CD14-positive monocyte (primary cell): Measurements from ENCODE around the gene SHC2. TPM values are rescaled to one million over a fixed set of nuclear protein-coding genes. Genes with fewer than 3 reads are reported as not detected.

ENCODE experiments used
- DNase-seq, 3 donors: peaks; one replicate each; pipeline ENCODE4 v3.0.0-alpha.2; 2011 to 2022
- H2AFZ ChIP-seq: 2 replicates; pipeline ENCODE4 v1.6.0; 2012; ENCODE audit warnings: mild to moderate bottlenecking, low read depth, low read length, inconsistent platforms; ENCODE audit not compliant: insufficient read depth, poor library complexity, severe bottlenecking
- H3K27ac ChIP-seq, 2 donors: 1 replicate in 1 of 2; 2 replicates in 1 of 2; pipeline ENCODE4 v1.5.1; 2012 to 2013; ENCODE audit warnings: low read length in 2 of 2, control low read depth in 1 of 2, inconsistent platforms in 1 of 2, low read depth in 1 of 2, mild to moderate bottlenecking in 1 of 2
- H3K27me3 ChIP-seq, 2 donors: one replicate each; pipeline versions ENCODE4 v1.6.0 to v1.6.1; 2011 to 2013; ENCODE audit warnings: low read length in 2 of 2; ENCODE audit not compliant: control insufficient read depth in 2 of 2, insufficient read depth in 2 of 2
- H3K36me3 ChIP-seq, 2 donors: replicated peaks in 1 of 2; 1 replicate in 1 of 2; 2 replicates in 1 of 2; pipeline versions ENCODE4 v1.5.1 to v1.6.1; 2012 to 2013; ENCODE audit warnings: low read length in 2 of 2, control low read depth in 1 of 2, inconsistent platforms in 1 of 2, mild to moderate bottlenecking in 1 of 2; ENCODE audit not compliant: insufficient read depth in 2 of 2, control insufficient read depth in 1 of 2
- H3K4me1 ChIP-seq, 2 donors: 1 replicate in 1 of 2; 2 replicates in 1 of 2; pipeline versions ENCODE4 v1.5.1 to v1.6.1; 2012 to 2013; ENCODE audit warnings: low read length in 2 of 2, control low read depth in 1 of 2, inconsistent platforms in 1 of 2, mild to moderate bottlenecking in 1 of 2, moderate library complexity in 1 of 2; ENCODE audit not compliant: insufficient read depth in 2 of 2, control insufficient read depth in 1 of 2
- H3K4me2 ChIP-seq: replicated peaks from 2 replicates; pipeline ENCODE3; 2012; ENCODE audit warnings: low read length, moderate library complexity, mild to moderate bottlenecking; ENCODE audit not compliant: poor library complexity, severe bottlenecking; ENCODE audit errors: extremely low read depth
- H3K4me3 ChIP-seq, 3 experiments: fragments of 200-600 bp in 1 of 3; sonication (generic) in 1 of 3; replicated peaks in 1 of 3; 1 replicate in 2 of 3; 2 replicates in 1 of 3; pipeline ENCODE4 v1.5.1; 2011 to 2013; ENCODE audit warnings: low read length in 3 of 3, mild to moderate bottlenecking in 3 of 3, control low read depth in 2 of 3, low read depth in 2 of 3, inconsistent platforms in 1 of 3, moderate library complexity in 1 of 3
- H3K79me2 ChIP-seq: 2 replicates; pipeline ENCODE4 v1.6.0; 2012; ENCODE audit warnings: mild to moderate bottlenecking, control low read depth, inconsistent platforms, low read length, moderate library complexity; ENCODE audit not compliant: insufficient read depth
- H3K9ac ChIP-seq: 2 replicates; pipeline ENCODE4 v1.6.0; 2017; ENCODE audit warnings: low read length, mild to moderate bottlenecking; ENCODE audit not compliant: insufficient read depth, poor library complexity, severe bottlenecking
- H3K9me3 ChIP-seq, 2 donors: replicated peaks in 1 of 2; 1 replicate in 1 of 2; 2 replicates in 1 of 2; pipeline versions ENCODE4 v1.5.1 to v1.6.1; 2012 to 2013; ENCODE audit warnings: low read length in 2 of 2, control low read depth in 1 of 2; ENCODE audit not compliant: control insufficient read depth in 1 of 2, insufficient read depth in 1 of 2
- H4K20me1 ChIP-seq: 2 replicates; pipeline ENCODE4 v1.6.0; 2012; ENCODE audit warnings: mild to moderate bottlenecking, low read length, control low read depth, moderate library complexity; ENCODE audit not compliant: insufficient read depth
- H3K27ac Mint-ChIP-seq, 7 donors: one replicate each; pipeline ENCODE4 v1.8.0; 2020; ENCODE audit warnings: mild to moderate bottlenecking in 7 of 7, mixed read lengths in 7 of 7, moderate library complexity in 6 of 7, inconsistent platforms in 2 of 7
- H3K27me3 Mint-ChIP-seq, 3 donors: one replicate each; pipeline ENCODE4 v1.8.0; 2021 to 2022; ENCODE audit warnings: low read depth in 3 of 3, mild to moderate bottlenecking in 3 of 3, mixed read lengths in 3 of 3, moderate library complexity in 3 of 3, inconsistent platforms in 1 of 3
- H3K36me3 Mint-ChIP-seq, 2 donors: one replicate each; pipeline ENCODE4 v1.8.0; 2020; ENCODE audit warnings: mixed read lengths in 2 of 2, inconsistent platforms in 1 of 2, mild to moderate bottlenecking in 1 of 2
- H3K4me1 Mint-ChIP-seq: one replicate; pipeline ENCODE4 v1.8.0; 2020; ENCODE audit warnings: mild to moderate bottlenecking, mixed read lengths
- H3K4me3 Mint-ChIP-seq, 2 donors: one replicate each; pipeline ENCODE4 v1.8.0; 2020; ENCODE audit warnings: mild to moderate bottlenecking in 2 of 2, mixed read lengths in 2 of 2, moderate library complexity in 1 of 2
- H3K9me3 Mint-ChIP-seq, 7 donors: one replicate each; pipeline ENCODE4 v1.8.0; 2020 to 2022; ENCODE audit warnings: mixed read lengths in 7 of 7, mild to moderate bottlenecking in 6 of 7, moderate library complexity in 6 of 7, inconsistent platforms in 2 of 7
- CTCF ChIP-seq: fragments of 200-600 bp; IDR thresholded peaks from one replicate; pipeline ENCODE4 v1.8.0; 2022; ENCODE audit warnings: antibody characterized with exemption, mild to moderate bottlenecking
- WGBS: methylation state at CpG from one replicate; pipeline ENCODE4 v1.1.5; 2013; ENCODE audit warnings: missing lambda C conversion rate; ENCODE audit not compliant: insufficient coverage; 5-methylcytosine and 5-hydroxymethylcytosine counted together
- intact Hi-C, 2 donors: fragments of 100-400 bp; cut with micrococcal nuclease; formaldehyde crosslinking; loops; one replicate each; pipeline versions ENCODE4 v1.15.0 to v1.15.1; 2023
- polyA plus RNA-seq, 3 donors: library from polyadenylated mRNA; depleted of rRNA in 1 of 3; unstranded in 2 of 3; stranded (reverse) in 1 of 3; fragments of 300-500 nt in 2 of 3; fragments of >200 nt in 1 of 3; fragmentation: Illumina TruSeq in 2 of 3; gene quantifications; 1 replicate in 2 of 3; 2 replicates in 1 of 3; pipeline ENCODE4 v1.2.3, GENCODE V29; 2012 to 2021

SHC2 gene
- polyA plus RNA-seq, 3 donors, result not detected

- Mint-ChIP-seq H3K4me1 (peaks cover 2% of the 10 kb centered on the region), H3K27ac (no peak overlapping the region), H3K36me3 (no peaks in the 10 kb centered on the region), H3K4me3 (no peak overlapping the region), H3K27me3 (peaks cover 4 to 12% (median 10%) of the 10 kb centered on the region in 3 donors), H3K9me3 (peaks cover 0 to 14% (median 3%) of the 10 kb centered on the region in 7 donors)
- no peaks in the 10 kb centered on the region for H3K36me3 ChIP-seq
- no peak for DNase-seq
- no peaks in the 10 kb centered on the region for H4K20me1 ChIP-seq
- H3K9me3 ChIP-seq, result no peaks in the 10 kb centered on the region
- H3K27me3 ChIP-seq, result no peaks in the 10 kb centered on the region
- H3K79me2 ChIP-seq, result no peaks in the 10 kb centered on the region
- no peak overlapping the region for H3K4me3 ChIP-seq
- H3K4me1 ChIP-seq, result no peaks in the 10 kb centered on the region
- intact Hi-C loops, result no loop called here
- WGBS, result 89% methylated on average over 15 of the region's 27 CpGs
- H3K27ac ChIP-seq, result no peak overlapping the region
- H3K9ac ChIP-seq, result no peak overlapping the region
- no peak for TF ChIP-seq CTCF
- H2AFZ ChIP-seq, result no peak overlapping the region
- H3K4me2 ChIP-seq, result no peak overlapping the region
These were observed 21.5 kb downstream of the SHC2 start for GRCh38 chr19:439167-439900.

DNA sequence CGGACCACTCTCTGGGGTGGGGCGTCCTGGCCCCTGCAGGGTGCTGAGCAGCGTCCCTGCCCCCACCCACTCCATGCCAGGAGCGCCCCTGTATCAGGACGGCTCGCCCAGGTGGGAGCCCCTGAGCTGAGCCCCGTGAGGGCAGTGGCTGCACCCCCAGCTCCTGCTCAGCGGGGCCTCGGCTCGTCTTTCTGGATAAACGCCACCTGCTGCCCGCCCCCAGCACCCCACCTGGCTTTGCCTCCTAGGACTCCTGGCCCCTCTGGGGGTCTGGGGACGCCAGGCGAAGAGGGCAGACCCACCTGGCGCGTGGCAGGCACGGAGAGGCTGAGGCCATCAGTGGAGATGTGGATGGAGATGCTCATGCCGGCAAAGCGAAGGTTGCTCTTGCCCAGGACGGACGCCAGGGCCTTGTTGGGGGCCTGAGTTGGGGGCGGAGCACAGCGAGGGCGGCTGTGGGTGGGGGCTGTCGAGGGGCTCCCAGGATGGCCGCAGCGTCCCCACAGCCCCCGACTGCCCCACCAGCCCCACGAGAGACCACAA, 22.3 kb downstream of the SHC2 start:
- WGBS, result 83% methylated on average over 24 of the region's 29 CpGs
- Mint-ChIP-seq H3K4me1 (peaks cover 2% of the 10 kb centered on the region), H3K4me3 (no peak overlapping the region), H3K27ac (no peak overlapping the region), H3K36me3 (no peaks in the 10 kb centered on the region), H3K27me3 (peaks cover 4 to 12% (median 7%) of the 10 kb centered on the region in 3 donors), H3K9me3 (peaks cover 0 to 9% (median 3%) of the 10 kb centered on the region in 7 donors)
- no peaks in the 10 kb centered on the region for H3K79me2 ChIP-seq
- intact Hi-C loops, result no loop called here
- peaks cover 0 to 4% of the 10 kb centered on the region in 2 donors for H3K9me3 ChIP-seq
- H3K9ac ChIP-seq, result no peak overlapping the region
- no peak for TF ChIP-seq CTCF
- no peak overlapping the region for H2AFZ ChIP-seq
- no peak overlapping the region for H3K27ac ChIP-seq
- no peaks in the 10 kb centered on the region for H3K27me3 ChIP-seq
- no peak for DNase-seq
- no peak overlapping the region for H3K4me3 ChIP-seq
- no peaks in the 10 kb centered on the region for H4K20me1 ChIP-seq
- H3K36me3 ChIP-seq, result no peaks in the 10 kb centered on the region
- no peaks in the 10 kb centered on the region for H3K4me1 ChIP-seq
- H3K4me2 ChIP-seq, result no peak overlapping the region
